Stomach (tissue), 4 donors: Measurements from ENCODE around the gene GLRA1.

Source experiments
- CTCF ChIP-seq, 7 experiments: fragments of 450-650 bp in 4 of 7; fragments of 200-600 bp in 3 of 7; sonication (generic) in 3 of 7; IDR thresholded peaks; one replicate each; pipeline ENCODE4 v1.5.1; 2016 to 2019; ENCODE audit warnings: antibody characterized with exemption in 7 of 7, control low read depth in 2 of 7, mild to moderate bottlenecking in 1 of 7
- EP300 ChIP-seq: sonication (generic); formaldehyde crosslinking; IDR thresholded peaks from one replicate; pipeline ENCODE4 v1.6.1; 2017; ENCODE audit warnings: antibody characterized with exemption
- POLR2A ChIP-seq, 4 donors: fragments of 450-650 bp; IDR thresholded peaks; one replicate each; pipeline ENCODE4 v1.6.1; 2016; ENCODE audit warnings: antibody characterized with exemption in 4 of 4, control low read depth in 2 of 4, mild to moderate bottlenecking in 1 of 4, moderate library complexity in 1 of 4
- POLR2AphosphoS5 ChIP-seq, 3 donors: sonication (generic); formaldehyde crosslinking; IDR thresholded peaks; one replicate each; pipeline ENCODE4 v1.6.1; 2016; ENCODE audit warnings: antibody characterized with exemption in 3 of 3

- TF ChIP-seq EP300, result no peak
- no peak for TF ChIP-seq CTCF (IDR thresholded peaks at IDR 0.05)
- no peak for TF ChIP-seq POLR2A (IDR thresholded peaks at IDR 0.05)
- TF ChIP-seq POLR2AphosphoS5 (IDR thresholded peaks at IDR 0.05), result no peak
Measured at GRCh38 chr5:151895660-151896030, 29.0 kb downstream of the GLRA1 start.
